ENCODE results near the gene FAM13C. TPM values are rescaled to one million over a fixed set of nuclear protein-coding genes. Genes with fewer than 3 reads are reported as not detected.

FAM13C gene
- total and polyA plus RNA-seq, 2 experiments from 2014 or later, result 7.2 to 13.4 TPM

DNA sequence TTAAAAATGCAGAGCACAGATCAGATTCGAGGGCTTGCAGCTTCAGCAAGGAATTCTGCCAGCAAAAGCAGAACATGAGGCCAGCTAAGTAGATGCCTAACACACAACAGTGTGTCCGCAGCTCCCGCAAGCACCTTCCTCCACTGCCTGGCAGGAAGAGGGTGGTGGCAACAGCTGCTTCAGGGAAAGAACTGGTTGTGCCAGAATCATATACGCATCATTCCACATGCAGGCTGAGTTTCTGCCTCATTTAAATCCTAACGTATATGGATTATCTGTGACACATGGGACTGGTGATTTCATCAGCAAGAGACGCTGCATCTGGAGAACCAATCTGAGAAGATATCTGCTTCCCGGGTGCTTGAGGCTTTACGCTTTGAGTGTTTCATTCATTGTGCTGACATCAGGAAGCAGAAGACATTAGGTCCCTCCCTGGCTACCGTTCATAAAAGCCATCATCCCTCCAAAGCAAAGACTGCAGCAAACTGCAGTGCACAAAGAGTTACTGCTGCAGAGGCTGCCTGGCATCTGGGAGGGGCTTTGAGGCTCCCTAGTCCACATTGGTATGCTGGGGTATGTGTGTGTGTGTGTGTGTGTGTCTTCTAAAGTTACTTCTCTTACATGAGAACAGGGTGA is 78.8 kb downstream of the FAM13C start:
- Histone ChIP-seq H3K36me3 (no peaks in the 10 kb centered on the region), H3K27ac (no peak overlapping the region), H3K27me3 (no peaks in the 10 kb centered on the region), H3K4me1 (ENCODE audit: low read depth) (peaks cover 3% of the 10 kb centered on the region), H3K9me3 (ENCODE audit: low read depth) (no peaks in the 10 kb centered on the region), H3K4me3 (no peak overlapping the region)
- TF ChIP-seq, protein P1, sequence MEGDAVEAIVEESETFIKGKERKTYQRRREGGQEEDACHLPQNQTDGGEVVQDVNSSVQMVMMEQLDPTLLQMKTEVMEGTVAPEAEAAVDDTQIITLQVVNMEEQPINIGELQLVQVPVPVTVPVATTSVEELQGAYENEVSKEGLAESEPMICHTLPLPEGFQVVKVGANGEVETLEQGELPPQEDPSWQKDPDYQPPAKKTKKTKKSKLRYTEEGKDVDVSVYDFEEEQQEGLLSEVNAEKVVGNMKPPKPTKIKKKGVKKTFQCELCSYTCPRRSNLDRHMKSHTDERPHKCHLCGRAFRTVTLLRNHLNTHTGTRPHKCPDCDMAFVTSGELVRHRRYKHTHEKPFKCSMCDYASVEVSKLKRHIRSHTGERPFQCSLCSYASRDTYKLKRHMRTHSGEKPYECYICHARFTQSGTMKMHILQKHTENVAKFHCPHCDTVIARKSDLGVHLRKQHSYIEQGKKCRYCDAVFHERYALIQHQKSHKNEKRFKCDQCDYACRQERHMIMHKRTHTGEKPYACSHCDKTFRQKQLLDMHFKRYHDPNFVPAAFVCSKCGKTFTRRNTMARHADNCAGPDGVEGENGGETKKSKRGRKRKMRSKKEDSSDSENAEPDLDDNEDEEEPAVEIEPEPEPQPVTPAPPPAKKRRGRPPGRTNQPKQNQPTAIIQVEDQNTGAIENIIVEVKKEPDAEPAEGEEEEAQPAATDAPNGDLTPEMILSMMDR (IDR thresholded peaks at IDR 0.05; ENCODE audit: low read depth, low read length), result no peak
- peak in 1 of 2 donors; percentile 40 for DNase-seq (ENCODE audit: low read depth in 1 of 2, low spot score in 1 of 2)

DNA sequence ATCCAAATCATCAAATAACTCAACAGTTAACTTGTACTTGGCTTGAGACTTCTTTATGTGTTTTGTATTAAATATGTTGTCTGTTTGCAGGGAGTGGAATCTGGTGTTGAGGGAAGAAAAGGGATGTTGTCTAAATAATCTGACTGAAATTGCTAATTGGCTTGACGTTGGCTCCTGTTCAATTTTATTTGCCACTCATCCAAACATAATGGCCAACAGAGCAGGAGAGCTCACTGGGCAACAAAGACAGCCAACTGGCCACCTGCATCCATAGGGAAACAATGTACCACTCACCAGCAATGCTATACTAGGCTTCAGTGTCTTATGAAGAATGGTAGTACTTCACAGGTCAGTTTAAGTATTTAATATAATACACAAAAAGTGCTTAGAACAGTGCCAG is 80.5 kb downstream of the FAM13C start:
- peaks cover 3% of the 10 kb centered on the region for H3K4me1 ChIP-seq (ENCODE audit: low read depth)
- H3K27ac ChIP-seq, result no peak overlapping the region
- no peak for DNase-seq (ENCODE audit: low read depth in 1 of 2, low spot score in 1 of 2)
- TF ChIP-seq, protein P1 (IDR thresholded peaks at IDR 0.05; ENCODE audit: low read depth, low read length), result no peak
- no peaks in the 10 kb centered on the region for H3K36me3 ChIP-seq
- H3K27me3 ChIP-seq, result no peaks in the 10 kb centered on the region
- H3K9me3 ChIP-seq (ENCODE audit: low read depth), result no peaks in the 10 kb centered on the region
- no peak overlapping the region for H3K4me3 ChIP-seq

DNA sequence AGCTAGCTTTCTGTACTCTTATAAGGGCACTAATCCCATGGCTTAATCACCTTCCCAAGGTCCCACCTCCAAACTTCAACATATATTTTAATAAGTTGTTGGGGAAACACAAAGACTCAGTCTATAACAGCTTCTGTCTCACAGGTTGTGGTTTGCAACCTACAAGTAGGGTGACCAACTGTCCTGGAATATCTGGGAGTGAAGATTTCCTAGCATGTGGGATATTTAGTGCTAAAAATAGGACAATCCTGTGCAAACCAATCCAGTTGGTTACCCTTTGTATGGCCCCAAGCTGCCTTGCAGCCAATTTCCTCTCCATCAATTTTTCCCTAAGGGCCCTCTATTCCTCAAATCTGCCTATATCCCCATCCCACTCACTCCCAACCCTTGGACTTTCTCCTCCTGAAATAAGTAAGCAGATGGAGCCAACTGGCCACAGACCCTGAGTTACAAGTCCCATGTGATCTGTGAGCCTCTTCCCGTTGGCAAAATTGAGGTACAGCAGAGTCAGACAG is 82.3 kb downstream of the FAM13C start:
- Histone ChIP-seq H3K27me3 (no peaks in the 10 kb centered on the region), H3K9me3 (ENCODE audit: low read depth) (no peaks in the 10 kb centered on the region), H3K4me3 (no peak overlapping the region), H3K4me1 (ENCODE audit: low read depth) (peaks cover 3% of the 10 kb centered on the region), H3K36me3 (no peaks in the 10 kb centered on the region), H3K27ac (no peak overlapping the region)
- DNase-seq (ENCODE audit: low read depth in 1 of 2, low spot score in 1 of 2), result no peak
- TF ChIP-seq, protein P1 (IDR thresholded peaks at IDR 0.05; ENCODE audit: low read depth, low read length), result no peak

DNA sequence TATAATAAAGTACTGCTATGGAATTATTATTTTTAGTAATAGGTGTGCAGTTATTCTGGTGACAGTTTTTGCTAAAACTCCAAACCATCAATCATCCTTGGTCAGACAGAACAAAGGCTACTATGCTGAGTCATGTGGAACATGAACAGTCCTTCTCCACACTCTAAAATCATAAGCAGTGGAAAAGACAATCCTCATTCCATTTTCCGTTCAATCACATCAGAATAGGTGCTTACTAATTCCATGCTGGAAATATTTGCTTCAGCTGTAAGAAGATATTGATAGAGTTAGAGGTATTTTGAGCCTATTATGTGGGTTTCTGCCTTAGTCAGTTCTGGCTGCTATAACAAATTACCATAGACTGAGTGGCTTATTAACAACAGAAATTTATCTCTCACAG is 82.9 kb downstream of the FAM13C start:
- no peaks in the 10 kb centered on the region for H3K36me3 ChIP-seq
- no peaks in the 10 kb centered on the region for H3K27me3 ChIP-seq
- no peaks in the 10 kb centered on the region for H3K9me3 ChIP-seq (ENCODE audit: low read depth)
- TF ChIP-seq, protein P1 (IDR thresholded peaks at IDR 0.05; ENCODE audit: low read depth, low read length), result no peak
- H3K4me3 ChIP-seq, result no peak overlapping the region
- DNase-seq (ENCODE audit: low read depth in 1 of 2, low spot score in 1 of 2), result no peak
- H3K4me1 ChIP-seq (ENCODE audit: low read depth), result peaks cover 3% of the 10 kb centered on the region
- no peak overlapping the region for H3K27ac ChIP-seq

DNA sequence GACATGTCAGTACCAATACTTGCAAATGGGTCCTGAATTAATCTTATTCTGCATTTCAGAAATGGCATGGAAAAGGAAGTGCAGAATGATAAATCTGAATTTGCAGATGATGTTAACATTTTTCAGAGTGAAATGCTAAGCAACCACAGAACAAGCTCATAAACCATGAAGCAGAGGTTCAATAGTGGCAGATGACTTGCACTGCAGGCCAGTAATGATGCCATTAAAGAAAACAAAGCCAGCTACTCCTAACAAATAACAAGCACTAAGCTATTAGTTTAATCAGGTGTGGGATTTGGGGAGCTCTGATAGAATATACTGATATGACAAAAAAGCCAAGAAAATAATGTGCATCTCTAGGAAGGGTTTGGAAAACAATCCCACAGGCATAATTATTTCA is 85.4 kb downstream of the FAM13C start:
- no peaks in the 10 kb centered on the region for H3K27me3 ChIP-seq
- H3K27ac ChIP-seq, result no peak overlapping the region
- no peak overlapping the region for H3K4me3 ChIP-seq
- DNase-seq (ENCODE audit: low read depth in 1 of 2, low spot score in 1 of 2), result no peak
- no peaks in the 10 kb centered on the region for H3K36me3 ChIP-seq
- H3K9me3 ChIP-seq (ENCODE audit: low read depth), result no peaks in the 10 kb centered on the region
- H3K4me1 ChIP-seq (ENCODE audit: low read depth), result no peaks in the 10 kb centered on the region
- TF ChIP-seq, protein P1 (IDR thresholded peaks at IDR 0.05; ENCODE audit: low read depth, low read length), result no peak
